HG02981 (cell line): Measurements from ENCODE around the gene TNS1.
"Not testable (repeated sequence)": the region's sequence is repeated elsewhere in the genome, so short reads cannot be mapped to it uniquely, and the experiment has no call there.

Experiments used
- ATAC-seq: cut with Tn5 transposase; IDR thresholded peaks from one replicate; pipeline ENCODE4 v1.9.1; 2021; ENCODE audit warnings: mild to moderate bottlenecking, moderate library complexity; ENCODE audit not compliant: unreplicated experiment

TNS1 gene

DNA sequence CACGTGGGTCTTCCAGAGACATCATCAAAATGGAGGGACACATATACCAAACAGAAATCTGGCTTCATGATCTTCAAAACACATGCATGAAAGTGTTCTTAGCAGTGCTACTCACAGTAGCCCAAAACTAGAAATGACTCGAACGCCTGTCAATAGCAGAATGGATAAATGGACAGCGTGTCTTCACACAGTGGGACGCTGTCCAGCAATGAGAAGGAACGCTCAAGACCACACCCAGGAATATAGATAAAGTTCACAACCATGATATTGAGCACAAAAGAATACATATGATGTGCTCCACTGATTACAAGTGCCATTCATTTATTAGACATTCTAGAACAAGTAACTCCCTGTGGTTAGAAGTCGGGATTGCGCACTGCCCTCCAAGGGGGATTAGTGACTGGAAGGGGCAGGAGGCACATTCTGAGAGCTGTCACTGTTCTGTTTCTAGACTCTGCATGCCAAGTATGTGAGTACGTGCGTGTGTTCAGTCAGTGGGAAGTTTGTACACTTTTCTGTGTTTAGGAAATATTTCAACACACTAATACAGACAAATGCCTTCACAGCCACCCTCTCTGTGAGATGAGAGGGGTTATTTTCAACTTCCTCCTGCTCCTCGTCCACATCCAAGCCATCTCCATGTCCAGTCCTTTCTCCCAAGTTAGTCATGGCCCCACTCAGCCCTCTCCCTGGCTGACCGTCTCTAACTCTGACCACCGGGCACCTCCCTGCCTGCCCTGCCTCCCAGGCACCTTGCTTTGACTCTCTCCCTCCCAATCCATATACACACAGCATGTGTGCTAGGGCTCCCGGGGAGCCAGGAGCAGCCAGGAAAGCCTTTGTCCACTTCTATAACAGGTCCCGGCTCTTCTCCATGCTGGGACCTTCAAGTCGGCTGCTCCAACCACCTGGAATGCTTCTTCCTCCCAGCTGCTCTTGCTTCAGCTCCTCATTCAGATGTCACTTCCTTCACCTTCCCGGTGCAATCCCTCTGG is 26.9 kb upstream of the TNS1 start:
- ATAC-seq: no peak

DNA sequence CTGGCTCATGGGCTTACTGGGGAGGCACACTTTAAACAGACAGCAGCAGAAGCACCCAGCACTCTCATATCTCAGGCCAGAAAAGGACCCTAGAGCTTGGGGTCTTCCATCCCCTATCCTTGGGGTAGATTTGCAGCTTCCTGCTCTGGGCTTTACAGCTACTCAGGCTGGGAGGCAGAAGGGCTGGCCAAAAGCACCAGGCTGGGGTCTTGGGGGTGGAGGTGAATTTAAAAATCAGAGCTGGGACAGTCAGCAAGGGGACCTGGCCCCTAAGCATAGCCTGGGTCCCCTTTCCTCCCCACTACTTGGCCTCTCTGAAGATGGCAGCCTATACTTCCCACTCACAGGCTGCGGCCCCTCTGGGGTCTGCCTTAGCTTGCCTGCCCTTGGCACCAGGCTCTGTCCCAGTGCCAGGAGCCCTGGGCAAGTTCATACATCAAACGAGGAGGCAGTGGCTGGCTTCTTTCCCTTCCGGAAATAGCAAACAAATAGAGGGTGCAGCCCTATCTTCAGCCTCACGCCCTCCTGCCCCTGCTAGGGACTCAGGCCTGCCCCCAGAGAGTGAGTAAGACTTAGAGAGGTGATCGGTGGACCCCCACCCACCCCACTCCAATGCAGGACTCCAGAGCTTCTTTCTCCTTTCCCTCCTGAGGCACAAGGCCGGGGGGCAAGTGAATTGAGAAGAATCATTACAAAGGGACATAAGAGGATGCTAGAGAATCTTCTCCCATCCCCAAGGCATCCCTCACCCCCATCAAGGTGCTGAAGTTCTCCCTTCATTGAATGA is 26.0 kb upstream of the TNS1 start:
- no peak for ATAC-seq

DNA sequence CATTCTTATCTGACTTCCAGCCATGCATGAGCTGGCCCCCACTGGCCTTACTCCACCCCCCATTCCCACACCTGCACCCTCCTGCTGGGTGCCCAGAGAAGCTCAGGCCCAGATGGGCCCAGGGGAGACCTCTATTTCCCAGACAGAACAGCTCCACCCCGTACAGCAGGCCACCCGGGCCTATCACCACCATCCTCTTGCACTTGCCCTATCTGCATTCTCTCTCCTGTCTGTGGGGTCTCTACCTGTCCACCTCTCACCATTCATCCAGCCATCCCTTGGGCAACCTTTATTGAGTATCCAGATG is 25.3 kb upstream of the TNS1 start:
- no peak for ATAC-seq

DNA sequence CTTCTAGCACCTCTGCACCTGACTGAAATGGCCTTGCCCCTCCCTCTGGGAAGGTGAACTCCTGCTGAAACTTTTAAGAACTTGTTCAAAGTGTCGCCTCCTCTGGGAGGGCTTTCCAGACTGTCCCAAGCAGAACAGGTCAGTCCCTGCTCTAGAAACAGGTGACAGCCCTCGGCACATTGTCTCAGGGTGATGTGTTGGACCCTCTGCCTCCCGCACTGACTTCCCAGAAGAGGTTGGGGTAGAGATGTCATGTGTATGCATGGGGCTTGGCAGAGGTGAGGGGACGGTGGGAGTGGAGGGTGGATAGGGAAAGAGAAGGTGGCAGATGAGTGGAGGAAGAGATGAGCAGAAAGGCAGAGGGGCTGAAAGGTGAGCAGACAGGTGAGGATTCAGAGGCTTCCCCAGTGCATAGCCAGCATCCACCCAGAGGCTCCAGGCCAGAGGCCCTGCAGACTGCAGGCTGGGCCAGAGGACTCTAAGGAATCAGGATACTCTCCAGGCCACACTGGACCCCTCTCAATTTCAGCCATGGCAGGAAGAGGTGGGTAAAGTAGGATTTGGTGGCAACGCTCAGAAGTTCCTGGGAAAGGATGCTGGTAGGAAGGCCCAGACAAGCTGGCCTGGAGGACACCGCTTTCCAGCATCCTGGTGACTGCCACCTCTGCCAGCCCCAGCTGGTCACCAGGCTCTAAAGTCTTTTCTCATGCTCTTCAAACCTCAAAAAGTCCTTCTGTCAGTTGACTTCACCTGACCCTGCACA is 24.8 kb upstream of the TNS1 start:
- ATAC-seq: no peak

DNA sequence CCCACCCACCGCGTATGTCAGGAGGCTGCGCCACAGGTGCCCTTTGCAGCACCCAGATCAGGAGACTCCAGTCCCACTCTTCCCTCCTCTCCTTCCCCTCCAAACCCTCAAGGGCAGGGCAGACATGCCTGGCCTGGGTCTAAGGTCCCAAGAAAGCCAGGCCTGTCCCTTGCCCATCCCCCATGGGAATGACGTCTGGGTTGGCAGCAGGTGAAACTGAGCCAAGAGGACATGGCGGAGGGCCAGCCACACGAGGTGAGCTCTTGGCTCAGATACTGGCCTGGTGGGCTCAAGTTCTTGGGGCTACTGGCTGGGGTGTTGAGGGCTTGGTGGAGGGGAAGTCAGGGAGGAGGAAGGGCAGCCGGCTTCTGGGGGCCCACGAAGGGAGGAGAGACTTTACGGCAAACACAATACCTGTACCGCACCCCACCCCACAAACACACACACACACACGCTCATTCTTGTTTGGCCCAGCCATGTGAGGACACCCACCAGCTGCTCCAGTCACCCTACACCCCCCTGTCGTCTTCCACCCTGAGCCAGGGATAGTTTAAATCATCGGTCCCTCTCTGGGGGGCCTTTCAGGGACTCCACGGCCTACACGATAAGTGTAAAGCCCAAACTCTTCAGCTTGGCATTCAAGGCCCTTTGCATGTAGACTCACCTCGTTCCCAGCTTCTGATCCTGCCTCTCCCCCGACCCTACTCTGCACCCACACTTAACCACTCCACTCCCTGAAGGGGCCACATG is 24.1 kb upstream of the TNS1 start:
- ATAC-seq: no peak

DNA sequence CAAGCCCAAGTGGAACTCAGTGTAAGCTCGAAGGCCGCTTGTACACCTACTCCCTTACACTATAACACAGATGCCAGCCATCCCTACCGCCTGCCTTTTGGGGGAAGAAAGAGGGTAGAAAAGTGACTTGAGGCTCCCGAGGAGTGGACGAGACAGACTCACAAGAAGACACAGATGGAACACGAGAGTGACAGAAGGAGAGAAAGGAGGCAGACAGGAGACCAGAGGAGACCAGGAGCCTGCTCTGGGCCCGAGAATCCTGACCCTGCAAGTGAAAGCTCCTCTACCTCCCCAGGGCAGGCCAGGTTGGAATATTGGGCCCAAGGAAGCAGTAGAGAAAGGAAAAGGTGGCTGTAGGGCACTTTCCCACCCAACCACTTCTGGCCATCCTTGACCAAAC is 23.4 kb upstream of the TNS1 start:
- ATAC-seq: no peak

DNA sequence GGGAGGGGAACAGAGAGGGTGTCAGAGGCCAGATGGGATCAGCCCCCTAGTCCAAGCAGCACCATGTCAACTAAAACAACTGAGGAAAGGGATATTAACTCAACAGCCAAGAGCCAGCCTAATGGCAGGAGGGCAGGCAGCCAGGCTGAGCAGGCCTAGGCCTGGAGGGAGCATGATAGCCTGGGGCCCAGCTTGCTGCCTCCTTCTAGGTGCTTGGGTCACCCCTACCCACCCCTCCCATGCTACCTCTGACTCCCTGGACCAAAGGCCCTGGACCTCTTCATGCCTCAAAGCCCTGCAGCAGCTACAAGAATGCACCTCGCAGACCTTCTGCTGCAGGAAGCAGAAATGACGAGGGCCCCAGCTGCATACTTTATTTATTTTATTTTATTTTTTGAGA is 22.1 kb upstream of the TNS1 start:
- no peak for ATAC-seq

DNA sequence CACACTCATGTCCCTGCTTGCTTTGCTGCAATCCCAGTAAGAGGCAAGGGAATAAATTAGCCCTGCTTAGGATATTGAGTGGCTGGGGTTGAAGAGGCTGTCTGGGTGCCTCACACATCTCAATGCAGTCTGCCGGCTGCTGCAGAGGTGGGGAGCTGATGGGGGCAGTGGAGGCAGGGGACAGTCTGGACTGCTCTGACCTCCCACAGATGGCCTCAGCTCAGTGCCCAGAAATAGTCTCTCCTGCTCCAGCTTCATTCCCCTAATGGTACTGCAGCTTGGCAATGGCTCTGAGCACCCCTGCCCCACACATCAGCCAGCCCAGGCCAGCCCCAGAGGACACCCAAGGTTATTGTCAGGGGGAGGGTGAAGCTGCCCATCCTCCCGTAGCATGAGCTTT is 21.5 kb upstream of the TNS1 start:
- ATAC-seq: no peak

DNA sequence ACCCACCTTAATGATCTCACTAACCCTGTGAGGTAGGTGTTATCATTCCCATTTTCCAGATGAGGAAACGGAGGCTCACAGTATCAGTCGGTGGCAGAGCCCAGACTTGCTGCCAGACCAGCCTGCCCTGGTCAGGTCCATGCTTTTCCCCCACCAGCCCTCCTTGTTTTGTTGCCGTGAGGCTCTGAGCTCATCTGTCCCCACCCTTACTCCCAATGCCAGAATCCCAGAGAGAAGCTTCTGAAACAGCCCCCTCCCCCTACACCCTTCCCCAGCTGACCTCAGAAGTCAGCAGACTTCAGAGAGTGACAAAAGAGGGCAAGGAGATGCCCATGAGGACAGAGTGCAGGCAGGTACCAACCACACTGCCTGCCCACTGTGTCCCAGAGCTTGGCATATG is 20.8 kb upstream of the TNS1 start:
- no peak for ATAC-seq

DNA sequence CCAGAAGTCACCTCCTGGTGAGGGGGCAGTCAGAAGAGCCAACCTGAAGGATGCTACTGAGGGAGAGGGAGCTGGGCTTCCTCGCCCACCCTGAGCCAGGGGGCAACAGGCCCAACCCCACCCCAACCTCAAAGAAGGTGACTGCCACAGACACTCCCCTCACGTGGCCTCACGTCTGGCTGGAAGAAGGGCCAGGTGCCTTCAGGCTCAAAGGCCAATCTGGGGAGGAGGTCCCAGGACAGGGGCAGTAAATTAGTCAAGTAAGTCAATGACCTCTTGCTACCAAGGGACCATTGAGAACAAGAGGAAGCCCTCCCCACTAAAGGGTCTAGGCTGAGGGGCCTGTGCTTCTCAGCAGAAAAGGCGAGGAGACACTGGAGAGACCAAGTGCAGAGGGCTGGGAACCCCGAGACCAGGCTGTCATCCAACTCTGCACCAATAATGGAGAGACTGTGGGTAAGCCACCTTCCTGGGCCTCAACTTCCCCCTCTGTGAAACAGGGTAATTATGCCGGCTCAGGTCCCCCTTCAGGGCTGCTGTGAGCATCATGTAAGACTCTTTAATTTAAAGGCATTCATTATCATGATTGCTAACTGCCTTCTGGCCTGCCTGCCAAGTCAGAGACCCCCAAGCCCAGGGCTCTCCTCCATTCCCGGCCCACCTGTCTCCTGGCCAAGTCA is 20.2 kb upstream of the TNS1 start:
- no peak for ATAC-seq

DNA sequence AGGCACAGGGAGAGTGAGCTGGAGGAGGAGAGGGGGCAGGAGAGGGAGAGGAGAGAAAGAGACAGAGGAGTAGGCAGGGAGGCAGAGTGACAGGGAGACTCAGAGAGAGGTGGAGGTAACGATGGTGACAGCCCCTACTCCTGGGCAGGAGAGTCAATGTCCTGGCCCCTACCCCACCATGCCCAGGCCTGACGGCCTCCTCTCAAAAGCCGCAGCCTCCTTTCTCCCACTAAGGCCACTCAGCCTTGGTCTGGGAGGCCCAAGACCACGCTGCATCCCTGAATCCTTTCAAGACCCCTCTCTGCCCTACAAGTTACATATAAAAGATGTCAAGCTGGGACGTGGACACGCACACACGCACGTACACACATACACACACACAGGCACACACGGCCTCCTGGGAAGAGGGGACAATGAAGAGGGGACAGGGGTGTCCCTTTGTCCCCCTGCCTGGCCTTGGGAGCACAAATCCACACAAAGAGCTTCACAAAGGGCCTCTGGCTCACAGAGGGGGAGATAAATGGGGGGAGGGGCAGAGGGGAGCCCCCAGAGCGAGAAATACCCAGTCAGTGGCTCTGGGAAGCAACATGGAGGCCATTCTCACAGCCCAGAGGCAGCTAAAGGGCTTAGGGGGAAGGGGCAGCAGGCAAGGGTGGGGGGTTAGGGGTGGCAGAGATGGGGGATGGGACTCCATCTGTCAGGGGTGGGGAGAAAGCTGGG is 19.5 kb upstream of the TNS1 start:
- ATAC-seq: no peak

DNA sequence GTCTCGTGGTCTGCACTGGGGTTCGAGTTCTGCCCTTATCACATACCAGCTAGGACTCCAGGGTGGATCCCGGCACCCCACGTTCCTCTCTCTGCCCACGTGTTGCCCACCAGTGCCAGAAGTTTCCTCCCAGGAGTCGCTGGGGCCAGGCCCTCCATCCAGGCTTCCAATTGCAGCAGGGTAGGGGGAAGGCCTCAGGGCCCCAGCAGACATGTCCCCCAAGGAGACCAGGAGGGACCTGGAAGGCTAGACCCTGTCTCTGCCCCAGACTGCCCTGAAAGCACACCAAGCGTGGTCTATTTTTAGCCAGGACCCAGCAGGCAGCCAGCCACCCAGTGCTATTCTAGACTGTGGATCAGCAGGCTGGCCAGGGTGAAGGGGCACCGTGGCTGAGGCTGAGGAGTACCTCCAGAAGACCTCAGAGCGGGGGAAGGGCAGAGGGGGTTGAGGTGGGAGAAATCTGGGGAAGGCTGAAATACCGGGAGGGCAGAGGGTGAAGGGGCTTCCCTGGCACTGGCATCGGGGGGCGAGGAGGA is 18.8 kb upstream of the TNS1 start:
- no peak for ATAC-seq

DNA sequence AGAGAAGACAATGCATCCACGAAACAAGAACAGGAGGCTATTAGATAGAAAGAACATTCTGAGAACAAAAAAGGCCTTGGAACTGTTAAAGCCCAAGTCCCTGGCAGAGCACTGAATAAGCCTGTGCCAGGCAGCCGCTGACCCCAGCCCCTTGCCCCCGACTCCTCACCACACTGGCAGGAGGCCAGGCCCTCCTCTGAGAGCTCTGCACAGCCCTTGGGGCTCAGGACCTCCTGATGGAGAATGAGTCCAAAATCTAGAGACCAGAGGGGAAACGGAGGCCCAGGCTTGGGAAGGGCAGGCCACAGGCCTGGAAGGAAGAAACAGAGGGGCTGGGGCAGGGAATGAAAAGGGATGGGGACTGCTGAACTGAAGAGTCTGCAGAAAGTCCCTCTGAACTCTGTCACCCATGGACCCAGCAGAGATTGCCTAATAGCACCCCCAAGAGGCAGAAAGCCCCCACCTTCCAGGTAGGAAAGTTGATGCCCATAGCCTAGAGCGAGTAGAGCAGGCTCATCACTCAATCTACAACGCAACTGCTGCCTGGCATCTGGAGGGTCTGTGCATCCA is 18.3 kb upstream of the TNS1 start:
- ATAC-seq: no peak

DNA sequence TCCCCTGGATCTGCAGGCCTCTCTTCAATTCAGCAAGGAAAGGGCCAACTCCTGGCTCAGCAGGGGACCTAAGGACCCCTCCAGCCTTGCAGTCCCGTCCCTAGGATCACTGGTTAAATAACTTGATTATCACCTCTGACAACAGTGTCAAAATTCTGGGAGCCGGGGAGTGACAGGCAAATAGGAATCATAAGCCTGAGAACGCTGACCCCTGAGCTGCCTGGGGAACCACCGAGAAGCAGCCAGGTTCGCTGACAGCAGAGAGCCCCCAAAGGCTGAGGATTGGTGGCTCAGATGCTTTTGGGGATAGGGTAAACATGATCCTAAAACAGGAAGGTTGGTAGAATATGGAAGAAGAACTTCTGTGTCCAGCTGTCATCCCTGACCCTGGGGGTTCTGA is 17.5 kb upstream of the TNS1 start:
- ATAC-seq: no peak

DNA sequence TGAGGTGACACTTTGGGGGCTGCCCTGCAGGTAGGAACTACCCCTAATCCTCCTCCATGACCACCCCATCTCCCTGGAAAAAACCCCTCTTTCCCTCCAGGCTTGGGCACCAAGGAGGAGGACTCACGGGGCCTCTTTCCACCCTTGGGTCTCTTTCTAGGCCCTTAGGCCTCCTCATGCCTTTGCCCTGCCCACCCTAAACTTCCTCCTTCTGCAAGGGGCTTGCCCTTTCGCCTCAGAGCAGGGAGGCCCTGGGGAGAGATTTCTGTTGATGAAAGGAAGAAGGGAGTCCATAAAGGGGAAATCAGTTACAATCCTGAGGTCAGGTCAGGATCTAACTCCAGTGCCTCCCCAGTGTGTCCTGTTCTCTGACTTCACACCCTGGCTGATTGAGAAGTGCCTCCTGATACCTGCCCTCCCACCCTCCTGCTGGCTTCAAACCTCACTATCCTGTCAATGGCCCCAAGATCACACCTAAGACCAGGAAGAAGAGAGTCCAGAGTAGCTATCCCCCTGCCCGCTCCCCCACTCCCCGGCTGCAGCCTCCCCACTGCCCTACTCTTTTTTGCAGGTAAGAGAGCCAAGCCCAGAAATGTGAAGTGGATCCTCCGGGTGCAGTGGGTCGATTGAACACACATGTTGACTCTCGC is 16.7 kb upstream of the TNS1 start:
- no peak for ATAC-seq

DNA sequence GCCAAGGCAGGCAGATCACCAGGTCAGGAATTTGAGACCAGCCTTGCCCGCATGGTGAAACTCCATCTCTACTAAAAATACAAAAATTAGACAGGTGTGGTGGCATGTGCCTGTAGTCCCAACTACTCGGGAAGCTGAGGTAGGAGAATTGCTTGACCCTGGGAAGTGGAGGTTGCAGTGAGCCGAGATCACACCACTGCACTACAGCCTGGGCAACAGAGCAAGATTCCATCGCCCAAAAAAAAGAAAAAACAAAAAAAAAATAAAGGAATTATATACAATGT is 16.0 kb upstream of the TNS1 start:
- not testable (repeated sequence) for ATAC-seq

DNA sequence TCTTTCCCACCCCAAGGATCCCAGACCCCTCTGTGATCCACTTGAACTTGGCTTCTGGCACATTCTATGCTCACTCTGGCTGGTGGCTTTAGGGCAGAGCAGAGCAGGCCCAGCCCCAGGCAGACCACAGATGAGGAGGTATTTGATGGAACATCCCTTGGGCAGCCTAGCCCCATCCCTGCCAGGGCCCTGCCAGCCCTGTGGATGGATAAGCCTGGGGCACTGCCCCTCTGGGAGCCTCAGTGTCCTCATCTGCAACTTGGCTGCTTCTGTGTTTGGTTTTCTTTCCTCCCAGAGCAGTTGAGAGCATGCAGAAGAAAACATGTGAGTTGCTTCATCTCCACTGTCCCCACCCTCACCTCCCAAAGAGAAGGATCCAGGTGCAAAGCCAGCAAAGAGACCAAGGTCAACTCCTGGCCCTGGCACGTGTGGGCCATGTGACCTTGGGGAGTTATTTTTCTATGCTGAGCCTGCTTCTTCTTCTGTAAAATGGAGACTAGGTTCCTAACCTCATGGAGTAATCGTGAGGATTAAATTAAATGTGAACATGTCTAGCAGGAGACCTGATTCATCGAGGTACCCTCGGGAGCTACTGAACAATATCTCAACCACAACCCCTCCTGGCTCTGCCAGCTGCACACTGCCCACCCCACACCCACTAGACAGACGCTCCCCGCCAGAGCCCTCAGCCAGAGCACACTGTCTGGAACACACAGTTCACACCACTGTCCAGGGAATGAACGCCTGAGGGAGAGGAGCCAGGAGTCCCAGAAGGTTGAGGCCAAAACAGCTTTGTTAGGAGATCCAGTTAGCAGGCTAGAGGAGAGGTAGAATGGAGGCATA is 14.6 kb upstream of the TNS1 start:
- no peak for ATAC-seq

DNA sequence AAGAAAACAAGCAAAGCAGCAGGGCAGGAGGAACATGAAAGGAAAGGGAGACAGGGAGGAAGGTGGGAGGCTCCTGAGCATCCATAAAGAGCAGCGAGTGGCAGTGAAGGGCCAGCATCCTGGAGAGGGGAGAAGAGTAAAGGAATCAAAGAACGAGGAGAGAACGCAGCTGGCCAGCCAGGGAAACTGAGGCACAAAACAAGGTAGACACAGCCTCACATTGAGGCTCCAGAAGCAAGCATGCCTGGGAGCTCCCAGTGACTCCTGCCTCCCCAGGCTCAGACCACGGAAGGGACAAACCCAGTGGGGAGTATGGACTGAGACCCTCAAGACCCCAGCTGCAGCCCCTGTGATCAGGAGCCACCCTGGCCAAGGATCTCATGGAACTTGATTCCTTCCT is 14.0 kb upstream of the TNS1 start:
- ATAC-seq: no peak
